ENCODE measurements around the gene RELL1. TPM values are rescaled to one million over a fixed set of nuclear protein-coding genes. Genes with fewer than 3 reads are reported as not detected.

RELL1 gene
- total and polyA plus RNA-seq, 2 donors (not counting 1 experiment from before 2014, with no cell fraction given) = 0.64 to 3.2 TPM

DNA sequence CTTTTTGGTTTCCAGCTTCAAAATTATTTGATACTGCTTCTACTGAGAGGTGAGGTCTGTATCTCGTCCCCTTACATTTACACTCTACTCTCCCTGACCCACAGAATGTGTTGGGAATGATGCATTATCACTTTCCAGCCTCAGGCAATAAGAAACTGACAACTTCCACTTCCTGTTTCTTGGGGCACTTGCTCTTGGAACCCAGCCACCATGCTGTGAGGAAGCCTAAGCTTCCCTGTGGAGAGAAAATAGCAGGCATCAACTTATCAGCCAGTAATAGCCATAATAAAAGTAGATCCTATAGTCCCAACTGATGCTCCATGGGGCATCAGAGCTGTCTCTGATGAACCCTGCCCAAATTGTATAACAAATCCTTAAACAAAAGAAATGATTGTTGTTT, 32.6 kb downstream of the RELL1 start:
- no peak for TF ChIP-seq EZH2 (IDR thresholded peaks at IDR 0.05; ENCODE audit: borderline replicate concordance, insufficient read depth, low read depth, low read length, poor library complexity, severe bottlenecking)
- TF ChIP-seq, protein P1, sequence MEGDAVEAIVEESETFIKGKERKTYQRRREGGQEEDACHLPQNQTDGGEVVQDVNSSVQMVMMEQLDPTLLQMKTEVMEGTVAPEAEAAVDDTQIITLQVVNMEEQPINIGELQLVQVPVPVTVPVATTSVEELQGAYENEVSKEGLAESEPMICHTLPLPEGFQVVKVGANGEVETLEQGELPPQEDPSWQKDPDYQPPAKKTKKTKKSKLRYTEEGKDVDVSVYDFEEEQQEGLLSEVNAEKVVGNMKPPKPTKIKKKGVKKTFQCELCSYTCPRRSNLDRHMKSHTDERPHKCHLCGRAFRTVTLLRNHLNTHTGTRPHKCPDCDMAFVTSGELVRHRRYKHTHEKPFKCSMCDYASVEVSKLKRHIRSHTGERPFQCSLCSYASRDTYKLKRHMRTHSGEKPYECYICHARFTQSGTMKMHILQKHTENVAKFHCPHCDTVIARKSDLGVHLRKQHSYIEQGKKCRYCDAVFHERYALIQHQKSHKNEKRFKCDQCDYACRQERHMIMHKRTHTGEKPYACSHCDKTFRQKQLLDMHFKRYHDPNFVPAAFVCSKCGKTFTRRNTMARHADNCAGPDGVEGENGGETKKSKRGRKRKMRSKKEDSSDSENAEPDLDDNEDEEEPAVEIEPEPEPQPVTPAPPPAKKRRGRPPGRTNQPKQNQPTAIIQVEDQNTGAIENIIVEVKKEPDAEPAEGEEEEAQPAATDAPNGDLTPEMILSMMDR (IDR thresholded peaks at IDR 0.05) = no peak
- Histone ChIP-seq H3K4me1 (ENCODE audit: control insufficient read depth in 2 of 2, insufficient read depth in 2 of 2, low read length in 2 of 2) (no peaks in the 10 kb centered on the region), H2AFZ (ENCODE audit: insufficient read depth, low read depth, low read length, poor library complexity, severe bottlenecking) (no peak overlapping the region), H3K4me2 (replicated peaks; ENCODE audit: low read depth, low read length, poor library complexity, severe bottlenecking) (no peak overlapping the region), H3K27ac (ENCODE audit: low read length in 2 of 2) (no peak overlapping the region), H3K4me3 (ENCODE audit: control extremely low read depth in 1 of 5, extremely low read depth in 1 of 5, insufficient read depth in 1 of 5, low read depth in 2 of 5, low read length in 4 of 5) (no peak overlapping the region), H4K20me1 (ENCODE audit: control insufficient read depth, insufficient read depth, low read length, poor library complexity, severe bottlenecking) (no peaks in the 10 kb centered on the region), H3K79me2 (ENCODE audit: control insufficient read depth, insufficient read depth, low read length) (no peaks in the 10 kb centered on the region), H3K9me3 (ENCODE audit: control extremely low read depth in 1 of 3, control insufficient read depth in 2 of 3, insufficient read depth in 1 of 3, low read length in 2 of 3) (peaks cover 0 to 20% (median 4%) of the 10 kb centered on the region in 3 donors), H3K9ac (ENCODE audit: low read length) (no peak overlapping the region), H3K36me3 (replicated peaks in 1 of 2; ENCODE audit: control extremely low read depth in 1 of 2, control insufficient read depth in 1 of 2, extremely low read depth in 1 of 2, insufficient read depth in 2 of 2, low read length in 1 of 2) (no peaks in the 10 kb centered on the region), H3K27me3 (replicated peaks in 1 of 4; ENCODE audit: control extremely low read depth in 1 of 4, control insufficient read depth in 3 of 4, insufficient read depth in 4 of 4, low read length in 3 of 4) (no peaks in the 10 kb centered on the region)
- intact Hi-C loops (cut with micrococcal nuclease) = no loop called here
- ATAC-seq (ENCODE audit: low read depth) (no peak), DNase-seq (no peak)
- Mint-ChIP-seq H3K27me3 (no peaks in the 10 kb centered on the region), H3K27ac (no peak overlapping the region), H3K4me3 (no peak overlapping the region), H3K4me1 (no peaks in the 10 kb centered on the region), H3K9me3 (ENCODE audit: insufficient read depth) (peaks cover 11% of the 10 kb centered on the region)
- POLR2A ChIA-PET = no interaction called here
- 100% methylated on average over 1 of the region's 1 CpG for WGBS (ENCODE audit: insufficient coverage)
- CTCF ChIA-PET = interaction anchor here (1.1 to 1.2 kb wide), 2 partner anchors 13 to 51 kb away, joined by 3 to 5 read pairs; no protein-coding TSS in a partner anchor

DNA sequence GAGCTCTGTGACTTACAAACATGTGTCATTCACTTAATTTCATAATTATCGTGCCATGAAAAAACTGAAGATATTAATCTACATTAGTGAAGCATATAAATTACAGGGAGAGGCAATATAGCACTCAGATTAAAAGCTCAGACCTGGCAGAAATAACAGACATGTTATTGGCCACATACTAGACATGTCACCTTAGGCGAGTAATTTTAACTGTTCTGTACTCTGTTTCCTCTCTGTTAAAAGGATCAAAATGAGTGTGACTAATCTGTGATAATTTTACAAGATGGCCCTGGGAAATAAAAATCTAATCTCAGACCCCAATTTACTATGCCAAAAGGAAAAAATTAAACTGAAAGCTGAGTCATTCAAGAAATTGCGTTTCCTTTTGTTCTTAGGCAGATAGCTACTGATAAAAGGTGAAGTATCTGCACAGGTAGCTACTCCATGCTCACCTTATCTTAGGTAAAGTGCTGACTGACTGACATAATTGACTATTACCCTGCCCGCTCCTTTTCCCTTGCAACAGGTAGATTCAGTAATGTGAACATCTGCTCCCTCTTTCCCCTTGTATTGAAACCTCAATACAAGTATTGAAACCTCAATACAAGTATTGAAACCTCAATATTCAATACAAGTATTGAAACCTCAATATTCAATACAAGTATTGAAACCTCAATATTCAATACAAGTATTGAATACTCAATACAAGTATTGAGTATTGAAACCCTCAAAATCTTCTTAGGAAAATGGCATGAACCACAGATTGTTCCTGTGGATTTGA, 33.2 kb downstream of the RELL1 start:
- TF ChIP-seq, protein P1 (IDR thresholded peaks at IDR 0.05) = no peak
- no peak for TF ChIP-seq EZH2 (IDR thresholded peaks at IDR 0.05; ENCODE audit: borderline replicate concordance, insufficient read depth, low read depth, low read length, poor library complexity, severe bottlenecking)
- Mint-ChIP-seq H3K4me1 (no peaks in the 10 kb centered on the region), H3K27me3 (no peaks in the 10 kb centered on the region), H3K9me3 (ENCODE audit: insufficient read depth) (peaks cover 11% of the 10 kb centered on the region), H3K27ac (no peak overlapping the region), H3K4me3 (no peak overlapping the region)
- intact Hi-C loops (cut with micrococcal nuclease) = no loop called here
- POLR2A ChIA-PET = no interaction called here
- H3K79me2 ChIP-seq (ENCODE audit: control insufficient read depth, insufficient read depth, low read length) = no peaks in the 10 kb centered on the region
- CTCF ChIA-PET = interaction anchor here (1.2 kb wide), 1 partner anchor 50 kb away, joined by 5 read pairs; no protein-coding TSS in a partner anchor
- H3K27ac ChIP-seq (ENCODE audit: low read length in 2 of 2) = no peak overlapping the region
- H3K9ac ChIP-seq (ENCODE audit: low read length) = no peak overlapping the region
- DNase-seq = no peak
- H3K4me1 ChIP-seq (ENCODE audit: control insufficient read depth in 2 of 2, insufficient read depth in 2 of 2, low read length in 2 of 2) = no peaks in the 10 kb centered on the region
- no peaks in the 10 kb centered on the region for H3K27me3 ChIP-seq (replicated peaks in 1 of 4; ENCODE audit: control extremely low read depth in 1 of 4, control insufficient read depth in 3 of 4, insufficient read depth in 4 of 4, low read length in 3 of 4)
- H2AFZ ChIP-seq (ENCODE audit: insufficient read depth, low read depth, low read length, poor library complexity, severe bottlenecking) = no peak overlapping the region
- H3K9me3 ChIP-seq (ENCODE audit: control extremely low read depth in 1 of 3, control insufficient read depth in 2 of 3, insufficient read depth in 1 of 3, low read length in 2 of 3) = peaks cover 0 to 20% (median 4%) of the 10 kb centered on the region in 3 donors
- H4K20me1 ChIP-seq (ENCODE audit: control insufficient read depth, insufficient read depth, low read length, poor library complexity, severe bottlenecking) = no peaks in the 10 kb centered on the region
- ATAC-seq (ENCODE audit: low read depth) = no peak
- H3K4me3 ChIP-seq (ENCODE audit: control extremely low read depth in 1 of 5, extremely low read depth in 1 of 5, insufficient read depth in 1 of 5, low read depth in 2 of 5, low read length in 4 of 5) = no peak overlapping the region
- 82% methylated on average over 2 of the region's 4 CpGs for WGBS (ENCODE audit: insufficient coverage)
- H3K4me2 ChIP-seq (replicated peaks; ENCODE audit: low read depth, low read length, poor library complexity, severe bottlenecking) = no peak overlapping the region
- no peaks in the 10 kb centered on the region for H3K36me3 ChIP-seq (replicated peaks in 1 of 2; ENCODE audit: control extremely low read depth in 1 of 2, control insufficient read depth in 1 of 2, extremely low read depth in 1 of 2, insufficient read depth in 2 of 2, low read length in 1 of 2)

All from B cell (primary cell).